ENCODE results near the gene PLEKHA7.

- TF ChIP-seq CTCF (IDR thresholded peaks at IDR 0.05) (no peak), CREB1 (CRISPR knock-in tag; IDR thresholded peaks at IDR 0.05) (no peak), NFYB (CRISPR knock-in tag; conservative IDR thresholded peaks at IDR 0.05; ENCODE audit: low read depth) (no peak)
- TF ChIP-seq, protein P1, sequence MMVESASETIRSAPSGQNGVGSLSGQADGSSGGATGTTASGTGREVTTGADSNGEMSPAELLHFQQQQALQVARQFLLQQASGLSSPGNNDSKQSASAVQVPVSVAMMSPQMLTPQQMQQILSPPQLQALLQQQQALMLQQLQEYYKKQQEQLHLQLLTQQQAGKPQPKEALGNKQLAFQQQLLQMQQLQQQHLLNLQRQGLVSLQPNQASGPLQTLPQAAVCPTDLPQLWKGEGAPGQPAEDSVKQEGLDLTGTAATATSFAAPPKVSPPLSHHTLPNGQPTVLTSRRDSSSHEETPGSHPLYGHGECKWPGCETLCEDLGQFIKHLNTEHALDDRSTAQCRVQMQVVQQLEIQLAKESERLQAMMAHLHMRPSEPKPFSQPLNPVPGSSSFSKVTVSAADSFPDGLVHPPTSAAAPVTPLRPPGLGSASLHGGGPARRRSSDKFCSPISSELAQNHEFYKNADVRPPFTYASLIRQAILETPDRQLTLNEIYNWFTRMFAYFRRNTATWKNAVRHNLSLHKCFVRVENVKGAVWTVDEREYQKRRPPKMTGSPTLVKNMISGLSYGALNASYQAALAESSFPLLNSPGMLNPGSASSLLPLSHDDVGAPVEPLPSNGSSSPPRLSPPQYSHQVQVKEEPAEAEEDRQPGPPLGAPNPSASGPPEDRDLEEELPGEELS (CRISPR knock-in tag; IDR thresholded peaks at IDR 0.05): no peak
Observed at GRCh38 chr11:16787035-16787742, 227.0 kb downstream of the PLEKHA7 start.

Measured in WTC11 (cell line).